NB4 (cell line): ENCODE measurements around the gene RER1.

Experiments used
- MAX ChIP-seq: IDR thresholded peaks from 2 replicates; pipeline ENCODE4 v1.6.1; 2011; ENCODE audit warnings: low read depth, low read length
- POLR2A ChIP-seq: IDR thresholded peaks from 2 replicates; pipeline ENCODE4 v1.6.1; 2011; ENCODE audit warnings: mild to moderate bottlenecking; ENCODE audit not compliant: insufficient read length; ENCODE audit errors: extremely low read depth
- TF ChIP-seq, protein P1 (sequence below): IDR thresholded peaks from one replicate; pipeline ENCODE4 v1.5.1; 2012; ENCODE audit warnings: low read depth, low read length

DNA sequence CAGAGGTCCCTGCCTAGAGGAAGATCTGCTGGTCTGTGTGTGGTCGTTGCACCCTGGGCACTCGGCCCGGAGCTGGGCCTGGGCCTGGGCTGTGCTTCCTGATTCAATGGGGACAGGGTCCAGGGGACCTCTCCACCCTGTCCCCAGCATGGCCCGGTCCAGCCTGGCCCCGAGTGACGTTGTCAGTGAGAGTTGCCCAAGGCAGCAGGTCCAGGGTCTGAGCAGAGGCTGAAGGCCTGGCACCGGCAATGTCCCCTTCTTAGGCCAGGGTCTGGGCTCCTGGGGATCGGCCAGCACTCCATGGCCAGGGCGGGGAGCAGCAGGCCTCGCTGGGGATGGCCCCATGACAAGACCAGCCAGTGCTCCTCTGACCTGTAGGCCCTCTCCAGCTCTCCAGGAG, 36.3 kb downstream of the RER1 start:
- TF ChIP-seq, protein P1, sequence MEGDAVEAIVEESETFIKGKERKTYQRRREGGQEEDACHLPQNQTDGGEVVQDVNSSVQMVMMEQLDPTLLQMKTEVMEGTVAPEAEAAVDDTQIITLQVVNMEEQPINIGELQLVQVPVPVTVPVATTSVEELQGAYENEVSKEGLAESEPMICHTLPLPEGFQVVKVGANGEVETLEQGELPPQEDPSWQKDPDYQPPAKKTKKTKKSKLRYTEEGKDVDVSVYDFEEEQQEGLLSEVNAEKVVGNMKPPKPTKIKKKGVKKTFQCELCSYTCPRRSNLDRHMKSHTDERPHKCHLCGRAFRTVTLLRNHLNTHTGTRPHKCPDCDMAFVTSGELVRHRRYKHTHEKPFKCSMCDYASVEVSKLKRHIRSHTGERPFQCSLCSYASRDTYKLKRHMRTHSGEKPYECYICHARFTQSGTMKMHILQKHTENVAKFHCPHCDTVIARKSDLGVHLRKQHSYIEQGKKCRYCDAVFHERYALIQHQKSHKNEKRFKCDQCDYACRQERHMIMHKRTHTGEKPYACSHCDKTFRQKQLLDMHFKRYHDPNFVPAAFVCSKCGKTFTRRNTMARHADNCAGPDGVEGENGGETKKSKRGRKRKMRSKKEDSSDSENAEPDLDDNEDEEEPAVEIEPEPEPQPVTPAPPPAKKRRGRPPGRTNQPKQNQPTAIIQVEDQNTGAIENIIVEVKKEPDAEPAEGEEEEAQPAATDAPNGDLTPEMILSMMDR = no peak
- TF ChIP-seq POLR2A (no peak), MAX (no peak)
